ENCODE measurements around the gene SIPA1L3. TPM values are rescaled to one million over a fixed set of nuclear protein-coding genes. Genes with fewer than 3 reads are reported as not detected.

Gene SIPA1L3
- total and polyA plus RNA-seq, 12 donors = 2.2 to 24.1 (median 11.8) TPM

DNA sequence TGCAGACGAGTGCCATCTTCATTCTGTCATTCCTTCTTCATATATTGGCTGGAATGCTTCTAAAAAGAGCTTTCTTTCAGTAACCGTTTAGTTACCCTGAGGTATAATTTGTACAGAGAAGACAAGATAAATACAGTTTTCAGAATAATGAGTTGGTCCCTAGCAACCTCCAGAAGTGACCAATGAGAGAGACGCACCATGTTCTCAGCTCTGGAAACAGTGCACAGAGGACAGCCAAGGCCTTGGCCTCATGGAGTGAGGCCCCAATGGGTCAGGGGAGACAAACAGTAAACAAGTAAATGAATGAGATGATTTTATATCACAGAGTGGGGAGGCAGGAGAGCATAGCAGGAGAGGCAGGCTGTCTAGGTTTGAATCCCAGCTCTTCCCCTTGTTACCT, 226.3 kb downstream of the SIPA1L3 start:
- Histone ChIP-seq H3K4me3 (no peak overlapping the region), H3K36me3 (replicated peaks in 1 of 2) (no peaks in the 10 kb centered on the region), H3K4me1 (replicated peaks in 1 of 2) (no peaks in the 10 kb centered on the region), H3K27me3 (no peaks in the 10 kb centered on the region), H3K27ac (no peak overlapping the region), H3K9me3 (replicated peaks in 1 of 3) (no peaks in the 10 kb centered on the region)
- intact Hi-C loops (cut with DNase I) = no loop called here
- DNase-seq = no peak
- WGBS, 4 donors = 81 to 93% (median 84%) methylated on average over 2 to 3 of the region's 3 CpGs
- no peak for TF ChIP-seq CTCF (IDR thresholded peaks at IDR 0.05)
- no peak for TF ChIP-seq POLR2A (IDR thresholded peaks at IDR 0.05)

DNA sequence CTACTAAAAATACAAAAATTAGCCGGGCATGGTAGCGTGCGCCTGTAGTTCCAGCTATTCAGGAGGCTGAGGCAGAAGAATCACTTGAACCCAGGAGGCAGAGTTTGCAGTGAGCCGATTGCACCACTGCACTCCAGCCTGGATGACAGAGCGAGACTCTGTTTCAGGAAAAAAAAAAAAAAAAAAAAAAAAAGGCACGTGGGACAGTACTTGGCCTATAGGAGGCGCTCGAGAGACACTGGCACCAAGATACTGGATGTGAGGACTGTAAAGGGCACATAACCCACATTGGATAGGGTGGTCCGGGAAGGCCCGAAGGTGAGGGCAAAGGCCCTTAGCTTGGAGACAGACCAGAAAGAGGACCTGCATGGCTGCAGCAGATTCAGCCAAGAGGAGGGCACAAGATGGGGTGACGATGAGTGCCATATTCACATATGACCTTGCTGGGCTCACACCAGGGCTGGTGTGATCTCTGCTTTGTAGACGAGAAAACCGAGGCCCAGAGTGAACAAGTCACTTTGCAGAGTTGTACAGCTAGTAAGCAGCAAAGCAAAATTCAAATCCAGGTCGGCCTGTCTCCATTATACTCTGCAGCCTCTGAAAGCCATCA, 227.6 kb downstream of the SIPA1L3 start:
- no peaks in the 10 kb centered on the region for H3K27me3 ChIP-seq
- H3K27ac ChIP-seq = no peak overlapping the region
- no peaks in the 10 kb centered on the region for H3K36me3 ChIP-seq (replicated peaks in 1 of 2)
- no peaks in the 10 kb centered on the region for H3K9me3 ChIP-seq (replicated peaks in 1 of 3)
- TF ChIP-seq CTCF (IDR thresholded peaks at IDR 0.05) (peak in 2 of 6 experiments; percentile 22 to 37), POLR2A (IDR thresholded peaks at IDR 0.05) (no peak)
- no peak overlapping the region for H3K4me3 ChIP-seq
- intact Hi-C loops (cut with DNase I) = no loop called here
- DNase-seq = peak in 3 of 7 donors; percentile 18 to 35 (median 31)
- H3K4me1 ChIP-seq (replicated peaks in 1 of 2) = no peaks in the 10 kb centered on the region
- 79 to 82% (median 81%) methylated on average over 14 of the region's 14 CpGs for WGBS, 4 donors

DNA sequence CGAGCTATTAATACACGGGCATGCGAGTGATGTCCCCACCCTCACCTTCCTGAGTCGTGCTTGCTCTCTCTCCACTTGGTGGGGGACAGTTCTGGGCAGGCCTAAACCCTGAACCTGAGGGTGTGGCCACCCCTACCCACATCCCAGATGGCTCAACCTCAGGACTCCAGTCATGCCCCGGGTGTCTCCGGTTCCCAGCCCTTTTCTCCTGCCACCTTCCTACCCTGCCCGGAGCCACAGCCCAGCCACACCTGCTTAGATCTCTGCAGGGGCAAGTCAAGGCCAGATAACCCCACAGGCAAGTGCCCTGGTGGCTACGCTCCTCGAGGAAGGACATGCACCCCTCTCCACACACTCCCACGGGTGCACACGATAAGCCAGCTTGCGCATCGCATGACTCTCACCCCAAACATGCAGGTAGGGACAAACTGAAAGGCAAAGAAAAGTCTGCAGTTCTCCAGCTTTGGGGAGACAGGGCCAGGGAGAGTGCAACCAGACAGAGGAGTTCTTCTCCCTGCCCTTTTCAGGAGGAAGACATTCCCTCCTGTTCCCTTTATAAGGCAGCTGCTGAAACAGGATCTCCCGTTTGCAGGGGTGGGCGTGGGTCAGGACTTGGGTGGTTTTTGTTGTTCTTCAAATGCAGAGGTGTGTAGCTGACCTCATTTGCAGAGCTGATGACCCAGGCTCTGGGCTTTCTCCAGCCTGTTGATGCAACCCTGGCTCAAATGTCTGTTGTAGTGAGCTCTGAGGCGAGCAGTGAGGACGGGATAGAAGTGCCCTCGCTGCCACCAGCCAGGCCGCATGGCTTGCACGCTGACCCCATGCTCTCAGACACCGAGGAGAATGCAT, 228.4 kb downstream of the SIPA1L3 start:
- WGBS, 4 donors = 75 to 84% (median 82%) methylated on average over 20 to 21 of the region's 21 CpGs
- H3K27me3 ChIP-seq = no peaks in the 10 kb centered on the region
- no peak overlapping the region for H3K4me3 ChIP-seq
- TF ChIP-seq CTCF (IDR thresholded peaks at IDR 0.05) = no peak
- TF ChIP-seq POLR2A (IDR thresholded peaks at IDR 0.05) = no peak
- no peaks in the 10 kb centered on the region for H3K9me3 ChIP-seq (replicated peaks in 1 of 3)
- H3K36me3 ChIP-seq (replicated peaks in 1 of 2) = no peaks in the 10 kb centered on the region
- no peak overlapping the region for H3K27ac ChIP-seq
- no peaks in the 10 kb centered on the region for H3K4me1 ChIP-seq (replicated peaks in 1 of 2)
- DNase-seq = no peak
- intact Hi-C loops (cut with DNase I) = no loop called here

- no peaks in the 10 kb centered on the region for H3K4me1 ChIP-seq (replicated peaks in 1 of 2)
Measured at GRCh38 chr19:38139122-38139521, 232.1 kb downstream of the SIPA1L3 start.

More at GRCh38 chr19:38139122-38139521, 232.1 kb downstream of the SIPA1L3 start:
- intact Hi-C loops (cut with DNase I) = no loop called here
- TF ChIP-seq POLR2A (IDR thresholded peaks at IDR 0.05) (no peak), CTCF (IDR thresholded peaks at IDR 0.05) (no peak)
- no peak overlapping the region for H3K4me3 ChIP-seq
- no peak overlapping the region for H3K27ac ChIP-seq
- no peaks in the 10 kb centered on the region for H3K36me3 ChIP-seq (replicated peaks in 1 of 2)
- no peaks in the 10 kb centered on the region for H3K9me3 ChIP-seq (replicated peaks in 1 of 3)
- DNase-seq = no peak
- H3K27me3 ChIP-seq = no peaks in the 10 kb centered on the region
- WGBS, 4 donors = 75 to 94% (median 84%) methylated on average over 4 to 6 of the region's 6 CpGs

Measured in adrenal gland (tissue), 12 donors.